GM12878 (cell line): ENCODE data around the gene LRRC3B. TPM values are rescaled to one million over a fixed set of nuclear protein-coding genes. Genes with fewer than 3 reads are reported as not detected.

Experiments used
- ATAC-seq: fragments of 200-7000 bp; cut with Tn5 transposase; 3 replicates; pipeline ENCODE4 v1.9.1; 2020; ENCODE audit warnings: mild to moderate bottlenecking, moderate library complexity
- BruUV-seq: library from RNA; stranded (reverse); fragments of 400-500 nt; replicated peaks from 2 replicates; lab custom pipeline; 2021; lab: Mats Ljungman, UMichigan
- CTCF ChIA-PET: fragments of 300-600 bp; sonication (Branson Sonifier 250); formaldehyde crosslinking; extraction: SDS; loops from one replicate; lab custom pipeline; 2021; ENCODE audit warnings: inconsistent platforms; lab: Yijun Ruan, JAX
- POLR2A ChIA-PET: fragments of 350-600 bp; formaldehyde crosslinking; extraction: SDS; loops from one replicate; lab custom pipeline; 2021; ENCODE audit warnings: inconsistent platforms; lab: Charles Lee
- RAD21 ChIA-PET: fragments of 300-600 bp; sonication (Branson Sonifier 250); formaldehyde crosslinking; loops from one replicate; lab custom pipeline; 2023; ENCODE audit warnings: antibody characterized with exemption; ENCODE audit not compliant: unreplicated experiment; lab: Charles Lee
- SMC1A ChIA-PET: fragments of 300-600 bp; sonication (Branson Sonifier 250); formaldehyde crosslinking; loops from one replicate; lab custom pipeline; 2023; ENCODE audit not compliant: unreplicated experiment, uncharacterized antibody; lab: Charles Lee
- DNase-seq: peaks from one replicate; pipeline ENCODE4 v3.0.0-alpha.2; 2011; ENCODE audit warnings: low read depth, low spot score
- FAIRE-seq: peaks from 3 replicates; lab custom pipeline; 2011; peaks lifted over from hg19 to GRCh38; lab: Jason Lieb, UNC
- H2AFZ ChIP-seq: 2 replicates; pipeline ENCODE4 v1.6.0; 2011; ENCODE audit warnings: low read depth, low read length, control low read depth; ENCODE audit not compliant: control insufficient read depth
- H3K27ac ChIP-seq: 2 replicates; pipeline ENCODE4 v1.5.1; 2011; ENCODE audit warnings: control low read depth; ENCODE audit not compliant: control insufficient read depth, insufficient read depth
- H3K27me3 ChIP-seq, 2 experiments: replicated peaks in 1 of 2; 2 replicates each; pipeline versions ENCODE4 v1.6.0 to v1.6.1; 2011; ENCODE audit warnings: low read length in 1 of 2; ENCODE audit not compliant: control insufficient read depth in 2 of 2, insufficient read depth in 2 of 2
- H3K36me3 ChIP-seq, 2 experiments: 2 replicates each; pipeline ENCODE4 v1.5.1; 2011; ENCODE audit warnings: low read length in 1 of 2; ENCODE audit not compliant: control insufficient read depth in 2 of 2, insufficient read depth in 2 of 2
- H3K4me1 ChIP-seq: 2 replicates; pipeline ENCODE4 v1.6.1; 2011; ENCODE audit warnings: mild to moderate bottlenecking, low read length, moderate library complexity, mixed read lengths; ENCODE audit not compliant: control insufficient read depth, insufficient read depth
- H3K4me2 ChIP-seq: 2 replicates; pipeline ENCODE4 v1.6.0; 2011; ENCODE audit warnings: control low read depth; ENCODE audit not compliant: control insufficient read depth, insufficient read depth
- H3K4me3 ChIP-seq: fragments of 200-600 bp; sonication (generic); 2 replicates; pipeline ENCODE4 v1.5.1; 2016
- H3K79me2 ChIP-seq: 2 replicates; pipeline ENCODE4 v1.6.0; 2011; ENCODE audit warnings: low read length; ENCODE audit not compliant: control insufficient read depth, insufficient read depth
- H3K9ac ChIP-seq: 2 replicates; pipeline ENCODE4 v1.8.0; 2011; ENCODE audit warnings: low read length, control low read depth, mixed read lengths; ENCODE audit not compliant: control insufficient read depth, insufficient read depth
- H3K9me3 ChIP-seq: replicated peaks from 3 replicates; pipeline ENCODE4 v1.5.1; 2011; ENCODE audit warnings: mild to moderate bottlenecking, low read length; ENCODE audit not compliant: control insufficient read depth, insufficient read depth
- H4K20me1 ChIP-seq: 2 replicates; pipeline ENCODE4 v1.6.0; 2011; ENCODE audit not compliant: control insufficient read depth, insufficient read depth
- CEBPB ChIP-seq, 2 experiments: fragments of 150-350 bp in 1 of 2; IDR thresholded peaks; 2 replicates each; pipeline ENCODE4 v1.6.1; 2012 to 2014; ENCODE audit warnings: low read depth in 2 of 2, low read length in 2 of 2, borderline replicate concordance in 1 of 2, inconsistent platforms in 1 of 2
- MTA3 ChIP-seq: IDR thresholded peaks from 2 replicates; pipeline ENCODE4 v1.6.1; 2012; ENCODE audit warnings: low read length, inconsistent platforms, borderline replicate concordance
- TCF12 ChIP-seq: IDR thresholded peaks from 2 replicates; pipeline ENCODE4 v1.6.1; 2011; ENCODE audit warnings: low read depth, mild to moderate bottlenecking, low read length
- WGBS: methylation state at CpG from one replicate; pipeline ENCODE4 v1.1.6; 2016; ENCODE audit warnings: low lambda C conversion rate; ENCODE audit not compliant: insufficient replicate concordance, insufficient coverage; ENCODE audit errors: missing lambda C conversion rate; 5-methylcytosine and 5-hydroxymethylcytosine counted together
- in situ Hi-C: fragments of 300-500 bp; cut with MboI; formaldehyde crosslinking; loops from 9 replicates; pipeline ENCODE4 v1.14.3; 2018; ENCODE audit warnings: mixed read lengths
- intact Hi-C: fragments of 100-400 bp; cut with micrococcal nuclease; formaldehyde crosslinking; loops from one replicate; pipeline ENCODE4 v1.14.2; 2022; ENCODE audit not compliant: unreplicated experiment
- polyA plus RNA-seq, 11 experiments: library from polyadenylated mRNA; depleted of rRNA in 4 of 11; unstranded in 6 of 11; stranded (reverse) in 5 of 11; fragments of >200 nt; fragmentation: Nextera tagmentation in 4 of 11; fragmentation: Illumina TruSeq in 1 of 11; extraction: Ambion mirVana in 4 of 11; extraction: Trizol in 1 of 11; gene quantifications; 1 replicate in 1 of 11; 2 replicates in 10 of 11; pipeline versions ENCODE4 v1.2.1 to v1.2.3, GENCODE V29; 2011 to 2016; ENCODE audit warnings: inconsistent platforms in 2 of 11, missing spikeins in 2 of 11, low read depth in 1 of 11
- total RNA-seq, 4 experiments: library from RNA; depleted of rRNA in 3 of 4; stranded (reverse); fragments of >200 nt in 3 of 4; fragmentation: Illumina TruSeq in 1 of 4; extraction: Trizol in 1 of 4; gene quantifications; 2 replicates each; pipeline versions ENCODE4 v1.2.1 to v1.2.3, GENCODE V29; 2013 to 2021
- TF ChIP-seq, protein P1 (sequence below): fragments of 150-350 bp; IDR thresholded peaks from 2 replicates; pipeline ENCODE4 v1.6.1; 2016; ENCODE audit warnings: low read depth, low read length
- TF ChIP-seq, protein P2 (sequence below): fragments of 450-650 bp; IDR thresholded peaks from 2 replicates; pipeline ENCODE4 v1.6.1; 2017; ENCODE audit warnings: borderline replicate concordance

Gene LRRC3B
- total and polyA plus RNA-seq, 10 of the 15 experiments (the other 5 are each of a cell fraction or from before 2014, with no cell fraction given) = not detected

DNA sequence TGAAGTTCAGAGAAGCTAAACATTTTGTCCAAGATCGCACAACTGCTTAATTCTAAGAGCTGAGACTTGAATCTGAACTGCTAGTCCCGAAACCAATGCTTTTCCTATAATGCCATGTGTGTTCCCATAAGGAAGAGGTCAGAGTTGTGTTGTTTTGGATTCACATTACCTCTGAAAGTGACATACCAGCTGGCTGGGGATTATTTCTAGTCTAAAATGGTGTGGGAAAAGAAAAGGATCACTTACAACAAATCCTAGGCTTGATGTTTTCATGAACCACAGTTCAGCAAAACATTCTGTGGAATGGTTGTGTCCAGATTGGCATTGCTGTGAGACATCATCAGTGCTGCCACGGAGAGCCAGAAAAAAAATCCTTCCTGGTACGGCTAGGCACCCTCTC lies 35.0 kb upstream of the LRRC3B start:
- Histone ChIP-seq H3K36me3 (no peaks in the 10 kb centered on the region), H3K9ac (no peak overlapping the region), H4K20me1 (no peaks in the 10 kb centered on the region), H3K27ac (no peak overlapping the region), H2AFZ (no peak overlapping the region), H3K79me2 (no peaks in the 10 kb centered on the region), H3K4me1 (no peaks in the 10 kb centered on the region), H3K4me3 (no peak overlapping the region), H3K27me3 (no peaks in the 10 kb centered on the region), H3K4me2 (no peak overlapping the region), H3K9me3 (no peaks in the 10 kb centered on the region)
- intact Hi-C loops = no loop called here
- WGBS = 6% methylated on average over 4 of the region's 4 CpGs
- ChIA-PET SMC1A (no interaction called here), CTCF (no interaction called here), POLR2A (no interaction called here), RAD21 (no interaction called here)
- in situ Hi-C loops = no loop called here
- BruUV-seq = no TSS peak
- no peak for TF ChIP-seq TCF12
- no peak for TF ChIP-seq MTA3
- TF ChIP-seq, protein P1, sequence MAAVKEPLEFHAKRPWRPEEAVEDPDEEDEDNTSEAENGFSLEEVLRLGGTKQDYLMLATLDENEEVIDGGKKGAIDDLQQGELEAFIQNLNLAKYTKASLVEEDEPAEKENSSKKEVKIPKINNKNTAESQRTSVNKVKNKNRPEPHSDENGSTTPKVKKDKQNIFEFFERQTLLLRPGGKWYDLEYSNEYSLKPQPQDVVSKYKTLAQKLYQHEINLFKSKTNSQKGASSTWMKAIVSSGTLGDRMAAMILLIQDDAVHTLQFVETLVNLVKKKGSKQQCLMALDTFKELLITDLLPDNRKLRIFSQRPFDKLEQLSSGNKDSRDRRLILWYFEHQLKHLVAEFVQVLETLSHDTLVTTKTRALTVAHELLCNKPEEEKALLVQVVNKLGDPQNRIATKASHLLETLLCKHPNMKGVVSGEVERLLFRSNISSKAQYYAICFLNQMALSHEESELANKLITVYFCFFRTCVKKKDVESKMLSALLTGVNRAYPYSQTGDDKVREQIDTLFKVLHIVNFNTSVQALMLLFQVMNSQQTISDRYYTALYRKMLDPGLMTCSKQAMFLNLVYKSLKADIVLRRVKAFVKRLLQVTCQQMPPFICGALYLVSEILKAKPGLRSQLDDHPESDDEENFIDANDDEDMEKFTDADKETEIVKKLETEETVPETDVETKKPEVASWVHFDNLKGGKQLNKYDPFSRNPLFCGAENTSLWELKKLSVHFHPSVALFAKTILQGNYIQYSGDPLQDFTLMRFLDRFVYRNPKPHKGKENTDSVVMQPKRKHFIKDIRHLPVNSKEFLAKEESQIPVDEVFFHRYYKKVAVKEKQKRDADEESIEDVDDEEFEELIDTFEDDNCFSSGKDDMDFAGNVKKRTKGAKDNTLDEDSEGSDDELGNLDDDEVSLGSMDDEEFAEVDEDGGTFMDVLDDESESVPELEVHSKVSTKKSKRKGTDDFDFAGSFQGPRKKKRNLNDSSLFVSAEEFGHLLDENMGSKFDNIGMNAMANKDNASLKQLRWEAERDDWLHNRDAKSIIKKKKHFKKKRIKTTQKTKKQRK = no peak
- TF ChIP-seq CEBPB (IDR thresholded peaks at IDR 0.05; ENCODE audit: borderline replicate concordance in 1 of 2, low read depth in 2 of 2, low read length in 2 of 2) = no peak
- TF ChIP-seq, protein P2, sequence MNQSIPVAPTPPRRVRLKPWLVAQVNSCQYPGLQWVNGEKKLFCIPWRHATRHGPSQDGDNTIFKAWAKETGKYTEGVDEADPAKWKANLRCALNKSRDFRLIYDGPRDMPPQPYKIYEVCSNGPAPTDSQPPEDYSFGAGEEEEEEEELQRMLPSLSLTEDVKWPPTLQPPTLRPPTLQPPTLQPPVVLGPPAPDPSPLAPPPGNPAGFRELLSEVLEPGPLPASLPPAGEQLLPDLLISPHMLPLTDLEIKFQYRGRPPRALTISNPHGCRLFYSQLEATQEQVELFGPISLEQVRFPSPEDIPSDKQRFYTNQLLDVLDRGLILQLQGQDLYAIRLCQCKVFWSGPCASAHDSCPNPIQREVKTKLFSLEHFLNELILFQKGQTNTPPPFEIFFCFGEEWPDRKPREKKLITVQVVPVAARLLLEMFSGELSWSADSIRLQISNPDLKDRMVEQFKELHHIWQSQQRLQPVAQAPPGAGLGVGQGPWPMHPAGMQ = no peak
- ATAC-seq = no peak
- DNase-seq = no peak
- FAIRE-seq = no peak
